NB4 (cell line): ENCODE measurements around the gene HOXB3.

Experiments
- CTCF ChIP-seq: IDR thresholded peaks from one replicate; pipeline ENCODE4 v1.5.1; 2012; ENCODE audit warnings: low read depth, low read length
- MAX ChIP-seq: IDR thresholded peaks from 2 replicates; pipeline ENCODE4 v1.6.1; 2011; ENCODE audit warnings: low read depth, low read length
- MYC ChIP-seq: IDR thresholded peaks from 2 replicates; pipeline ENCODE4 v1.6.1; 2011; ENCODE audit warnings: low read depth, low read length
- POLR2A ChIP-seq: IDR thresholded peaks from 2 replicates; pipeline ENCODE4 v1.6.1; 2011; ENCODE audit warnings: mild to moderate bottlenecking; ENCODE audit not compliant: insufficient read length; ENCODE audit errors: extremely low read depth

- no peak for TF ChIP-seq POLR2A
- no peak for TF ChIP-seq CTCF
- TF ChIP-seq MYC, result no peak
- TF ChIP-seq MAX, result no peak
Observed at GRCh38 chr17:48633266-48633677, 43.2 kb upstream of the HOXB3 start.
